Ovary (tissue), 9 donors: ENCODE measurements around the gene ABCA13. TPM values are rescaled to one million over a fixed set of nuclear protein-coding genes. Genes with fewer than 3 reads are reported as not detected.

Experiments used
- DNase-seq, 5 donors: peaks; one replicate each; pipeline ENCODE4 v3.0.0-alpha.2; 2019 to 2020
- H3K27ac ChIP-seq, 2 donors: fragments of 200-600 bp; one replicate each; pipeline versions ENCODE4 v1.5.1 to v1.8.0; 2019 to 2022
- H3K27me3 ChIP-seq: fragments of 200-600 bp; one replicate; pipeline ENCODE4 v1.8.0; 2022
- H3K36me3 ChIP-seq: fragments of 200-600 bp; sonication (generic); one replicate; pipeline ENCODE4 v1.5.1; 2019
- H3K4me1 ChIP-seq: one replicate; pipeline ENCODE4 v1.8.1; 2013; ENCODE audit warnings: mild to moderate bottlenecking, moderate library complexity; ENCODE audit not compliant: insufficient read depth
- H3K4me3 ChIP-seq: fragments of 200-600 bp; sonication (generic); one replicate; pipeline ENCODE4 v1.5.1; 2017
- H3K9me3 ChIP-seq, 2 donors: fragments of 200-600 bp in 1 of 2; sonication (generic) in 1 of 2; one replicate each; pipeline versions ENCODE4 v1.5.1 to v1.8.1; 2013 to 2019; ENCODE audit warnings: mild to moderate bottlenecking in 1 of 2, moderate library complexity in 1 of 2
- EP300 ChIP-seq: sonication (generic); formaldehyde crosslinking; IDR thresholded peaks from one replicate; pipeline ENCODE4 v1.6.1; 2017; ENCODE audit warnings: antibody characterized with exemption
- POLR2A ChIP-seq: fragments of 450-650 bp; IDR thresholded peaks from one replicate; pipeline ENCODE4 v1.6.1; 2017; ENCODE audit warnings: antibody characterized with exemption, mild to moderate bottlenecking, moderate library complexity
- WGBS, 3 donors: extraction: QIAGEN DNeasy Blood & Tissue Kit in 1 of 3; methylation state at CpG; one replicate each; pipeline versions ENCODE4 v1.1.5 to v1.1.7; 2013 to 2017; 5-methylcytosine and 5-hydroxymethylcytosine counted together
- intact Hi-C, 4 donors: fragments of 100-400 bp; cut with DNase I; formaldehyde crosslinking; loops; one replicate each; pipeline versions ENCODE4 v1.11.0 to v1.15.1; 2022 to 2023
- polyA plus RNA-seq, 2 donors: library from polyadenylated mRNA; stranded (reverse); fragments of 200-250 nt in 1 of 2; fragments of 350-450 nt in 1 of 2; fragmentation: Illumina TruSeq in 1 of 2; extraction: RNeasy Lipid Tissue Mini Kit (QIAGEN cat#74804) in 1 of 2; gene quantifications; one replicate each; pipeline ENCODE4 v1.2.3, GENCODE V29; 2013 to 2014
- total RNA-seq, 7 donors: library from RNA; depleted of rRNA in 2 of 7; stranded (reverse); fragments of >200 nt in 2 of 7; fragmentation: NEBNext Ultra II Directional in 3 of 7; extraction: Animal tissue kit (Norgen Biotek cat#: 25700) in 3 of 7; gene quantifications; one replicate each; pipeline versions ENCODE4 v1.1.0 to v1.2.4, GENCODE V29; 2016 to 2023
- TF ChIP-seq, protein P1 (sequence below), 3 donors: fragments of 450-650 bp in 2 of 3; fragments of 200-600 bp in 1 of 3; IDR thresholded peaks; one replicate each; pipeline versions ENCODE4 v1.5.1 to v1.8.0; 2016 to 2022; ENCODE audit warnings: antibody characterized with exemption in 3 of 3, mild to moderate bottlenecking in 1 of 3
- donor health status: DM: no; HTN: no; CAD: no; lungs with moderate emphysema.
- donor health status: DM: no; HTN: no; CAD: no.
- donor health status: Bipolar disorder and iron deficiency.
- donor health status: DM: yes; HTN: yes; CAD: no.
- donor health status: DM: no; HTN: no; CAD: no.
- donor health status: DM: yes; HTN: yes; CAD: no.

ABCA13 gene
- total and polyA plus RNA-seq, 9 donors: 0.02 to 4.1 (median 0.20) TPM

DNA sequence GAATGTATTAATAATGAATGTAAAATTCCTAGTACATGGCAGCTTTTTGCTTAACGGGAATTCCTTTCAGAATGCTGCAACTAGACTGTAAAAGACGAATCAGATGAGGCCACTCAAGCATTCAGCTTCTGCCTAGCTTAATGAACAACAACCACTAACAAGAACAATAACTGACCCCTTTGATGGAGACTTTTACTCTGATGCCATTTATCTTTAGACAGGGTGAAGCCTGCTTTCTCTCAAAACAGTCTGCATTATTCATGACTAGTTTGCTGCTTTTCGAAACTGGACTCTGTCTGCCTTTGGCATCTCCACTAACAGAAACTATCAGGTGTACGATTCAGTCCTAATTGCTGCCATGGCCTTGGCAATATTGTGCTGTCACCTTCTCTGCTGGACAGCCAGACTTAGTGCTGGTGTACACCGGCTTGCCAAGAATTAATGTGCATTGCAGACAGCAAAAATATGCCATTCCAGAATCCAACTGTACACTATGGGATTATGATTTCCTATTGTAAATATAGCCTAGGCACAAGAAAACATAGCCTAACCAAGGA, 457.6 kb downstream of the ABCA13 start:
- no peaks in the 10 kb centered on the region for H3K36me3 ChIP-seq
- no peaks in the 10 kb centered on the region for H3K27me3 ChIP-seq
- 39 to 51% (median 51%) methylated on average over 5 of the region's 5 CpGs for WGBS, 3 donors
- H3K27ac ChIP-seq: no peak overlapping the region
- H3K4me3 ChIP-seq: no peak overlapping the region
- DNase-seq: no peak
- no peak for TF ChIP-seq POLR2A
- TF ChIP-seq EP300: no peak
- TF ChIP-seq, protein P1, sequence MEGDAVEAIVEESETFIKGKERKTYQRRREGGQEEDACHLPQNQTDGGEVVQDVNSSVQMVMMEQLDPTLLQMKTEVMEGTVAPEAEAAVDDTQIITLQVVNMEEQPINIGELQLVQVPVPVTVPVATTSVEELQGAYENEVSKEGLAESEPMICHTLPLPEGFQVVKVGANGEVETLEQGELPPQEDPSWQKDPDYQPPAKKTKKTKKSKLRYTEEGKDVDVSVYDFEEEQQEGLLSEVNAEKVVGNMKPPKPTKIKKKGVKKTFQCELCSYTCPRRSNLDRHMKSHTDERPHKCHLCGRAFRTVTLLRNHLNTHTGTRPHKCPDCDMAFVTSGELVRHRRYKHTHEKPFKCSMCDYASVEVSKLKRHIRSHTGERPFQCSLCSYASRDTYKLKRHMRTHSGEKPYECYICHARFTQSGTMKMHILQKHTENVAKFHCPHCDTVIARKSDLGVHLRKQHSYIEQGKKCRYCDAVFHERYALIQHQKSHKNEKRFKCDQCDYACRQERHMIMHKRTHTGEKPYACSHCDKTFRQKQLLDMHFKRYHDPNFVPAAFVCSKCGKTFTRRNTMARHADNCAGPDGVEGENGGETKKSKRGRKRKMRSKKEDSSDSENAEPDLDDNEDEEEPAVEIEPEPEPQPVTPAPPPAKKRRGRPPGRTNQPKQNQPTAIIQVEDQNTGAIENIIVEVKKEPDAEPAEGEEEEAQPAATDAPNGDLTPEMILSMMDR (IDR thresholded peaks at IDR 0.05): no peak
- intact Hi-C loops: no loop called here
- H3K9me3 ChIP-seq: no peaks in the 10 kb centered on the region
- H3K4me1 ChIP-seq: no peaks in the 10 kb centered on the region

DNA sequence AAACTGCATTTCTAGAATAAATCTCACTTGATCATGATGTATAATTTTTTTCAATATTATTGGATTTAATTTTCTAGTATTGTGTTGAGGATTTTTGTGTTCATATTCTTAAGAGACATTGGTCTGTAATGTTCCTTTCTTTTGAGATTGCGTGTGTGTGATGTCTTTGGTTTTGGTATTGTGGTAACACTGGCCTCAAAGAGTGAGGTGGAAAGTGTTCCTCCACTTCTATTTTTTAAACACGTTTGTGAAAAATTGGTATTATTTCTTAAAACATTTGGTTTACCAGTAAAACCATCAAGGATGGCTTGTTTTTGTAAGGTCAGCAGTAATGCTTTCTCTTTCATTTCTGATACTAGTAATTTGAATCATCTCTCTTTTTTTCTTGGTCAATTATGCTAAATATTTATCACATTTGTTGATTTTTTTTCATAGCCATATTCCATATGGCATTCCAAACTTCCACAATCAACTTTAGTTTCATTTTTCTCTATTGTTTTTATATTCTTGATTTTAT, 462.9 kb downstream of the ABCA13 start:
- no peak for DNase-seq
- WGBS, 3 donors: 73 to 79% (median 79%) methylated on average over 2 of the region's 2 CpGs
- Histone ChIP-seq H3K4me1 (no peaks in the 10 kb centered on the region), H3K9me3 (no peaks in the 10 kb centered on the region), H3K27ac (no peak overlapping the region), H3K4me3 (no peak overlapping the region), H3K27me3 (no peaks in the 10 kb centered on the region), H3K36me3 (no peaks in the 10 kb centered on the region)
- no peak for TF ChIP-seq POLR2A
- TF ChIP-seq, protein P1 (IDR thresholded peaks at IDR 0.05): no peak
- no peak for TF ChIP-seq EP300
- intact Hi-C loops: no loop called here

GRCh38 chr7:48635796-48636195, 464.5 kb downstream of the ABCA13 start:
- no peak for DNase-seq
- Histone ChIP-seq H3K27ac (no peak overlapping the region), H3K9me3 (no peaks in the 10 kb centered on the region), H3K27me3 (no peaks in the 10 kb centered on the region), H3K36me3 (no peaks in the 10 kb centered on the region), H3K4me3 (no peak overlapping the region), H3K4me1 (no peaks in the 10 kb centered on the region)
- TF ChIP-seq, protein P1 (IDR thresholded peaks at IDR 0.05): no peak
- no peak for TF ChIP-seq EP300
- TF ChIP-seq POLR2A: no peak
- intact Hi-C loops: no loop called here
- WGBS, 3 donors: 86 to 92% (median 90%) methylated on average over 1 of the region's 1 CpG

DNA sequence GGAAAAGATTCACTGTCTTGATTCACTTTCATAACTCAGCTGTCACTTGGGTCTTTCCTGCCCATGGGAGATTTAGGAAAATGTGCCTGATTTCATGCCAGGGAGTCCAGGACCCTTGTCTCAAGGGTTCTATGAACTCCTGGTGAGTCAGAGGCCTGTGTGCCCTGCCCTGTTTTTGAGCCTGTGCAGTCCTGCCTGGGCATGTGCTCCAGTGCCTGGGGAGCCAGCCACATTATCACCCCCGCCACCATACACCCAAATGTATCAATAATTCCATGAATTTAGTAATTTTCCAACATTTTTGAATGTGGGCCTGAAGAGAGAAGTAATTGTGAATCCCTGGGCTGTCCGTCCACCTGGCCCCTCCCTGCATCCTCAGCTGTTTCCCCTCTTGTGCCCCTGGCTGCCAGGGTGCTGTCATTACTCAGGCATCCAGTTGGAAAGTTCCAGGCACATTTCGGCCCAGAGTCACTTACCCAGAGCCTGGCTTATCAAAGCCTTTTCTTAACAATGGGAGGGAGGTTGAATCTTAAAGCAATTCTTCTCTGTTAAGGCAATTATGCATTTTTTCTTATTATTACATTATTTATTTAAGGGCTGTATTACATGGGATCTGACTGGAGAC, 465.2 kb downstream of the ABCA13 start:
- intact Hi-C loops: no loop called here
- Histone ChIP-seq H3K27me3 (no peaks in the 10 kb centered on the region), H3K4me1 (no peaks in the 10 kb centered on the region), H3K36me3 (no peaks in the 10 kb centered on the region), H3K4me3 (no peak overlapping the region), H3K27ac (no peak overlapping the region), H3K9me3 (no peaks in the 10 kb centered on the region)
- DNase-seq: no peak
- TF ChIP-seq, protein P1 (IDR thresholded peaks at IDR 0.05): no peak
- TF ChIP-seq EP300: no peak
- TF ChIP-seq POLR2A: no peak
- WGBS, 3 donors: 65 to 73% (median 70%) methylated on average over 3 of the region's 3 CpGs
